ENCODE measurements around the gene PAOX.

Gene PAOX

GRCh38 chr10:133353988-133354605 lies 25.0 kb upstream of the PAOX start:
- POLR2A ChIA-PET: interaction anchor here (0.8 to 1.8 kb wide), 2 partner anchors 16 to 31 kb away, joined by 3 to 4 read pairs; no protein-coding TSS in a partner anchor
- no peak overlapping the region for H3K4me3 ChIP-seq (ENCODE audit: low read depth, low read length)
- no peak for TF ChIP-seq ZNF692 (tag by site-specific recombination; IDR thresholded peaks at IDR 0.05)
- no peak for TF ChIP-seq ZNF391 (tag by site-specific recombination; IDR thresholded peaks at IDR 0.05; ENCODE audit: borderline replicate concordance, low read depth)
- no peak for TF ChIP-seq ZNF426 (tag by site-specific recombination; IDR thresholded peaks at IDR 0.05)
- TF ChIP-seq ZNF488 (tag by site-specific recombination; IDR thresholded peaks at IDR 0.05): no peak
- no peak for TF ChIP-seq ZNF433 (tag by site-specific recombination; IDR thresholded peaks at IDR 0.05; ENCODE audit: low read depth)
- no peak for TF ChIP-seq ZBTB6 (tag by site-specific recombination; IDR thresholded peaks at IDR 0.05)
- no peak for TF ChIP-seq ZBTB11 (tag by site-specific recombination; conservative IDR thresholded peaks at IDR 0.05; ENCODE audit: low read depth)
- no peak overlapping the region for H3K27ac ChIP-seq (ENCODE audit: extremely low read depth, low read depth, low read length)
- H3K36me3 ChIP-seq (ENCODE audit: control insufficient read depth in 2 of 2, insufficient read depth in 1 of 2, low read length in 2 of 2): no peaks in the 10 kb centered on the region
- H3K4me1 ChIP-seq (ENCODE audit: control insufficient read depth, insufficient read depth, low read length): no peaks in the 10 kb centered on the region
- no peaks in the 10 kb centered on the region for H3K9me3 ChIP-seq (ENCODE audit: control insufficient read depth, insufficient read depth, low read depth, low read length)
- CTCF ChIA-PET: interaction anchor here (1.6 kb wide), 1 partner anchor 25 kb away, joined by 10 read pairs; no protein-coding TSS in a partner anchor

- Histone ChIP-seq H3K4me1 (ENCODE audit: control insufficient read depth, insufficient read depth, low read length) (peaks cover 4% of the 10 kb centered on the region; the same call in 1 of the 2 replicates), H3K4me3 (ENCODE audit: low read depth, low read length) (no peak overlapping the region), H3K9me3 (ENCODE audit: control insufficient read depth, insufficient read depth, low read depth, low read length) (no peaks in the 10 kb centered on the region), H3K36me3 (ENCODE audit: control insufficient read depth in 2 of 2, insufficient read depth in 1 of 2, low read length in 2 of 2) (no peaks in the 10 kb centered on the region), H3K27ac (ENCODE audit: extremely low read depth, low read depth, low read length) (no peak overlapping the region)
- ChIA-PET POLR2A (interaction anchor here (1.8 to 2.0 kb wide), 2 partner anchors 16 to 30 kb away, joined by 4 read pairs; no protein-coding TSS in a partner anchor), CTCF (no interaction called here)
- TF ChIP-seq SP2 (tag by site-specific recombination; IDR thresholded peaks at IDR 0.05): no peak
- TF ChIP-seq GLIS2 (tag by site-specific recombination; IDR thresholded peaks at IDR 0.05): peak; percentile 26; the same call in 1 of the 2 replicates
Observed at GRCh38 chr10:133354672-133355240, 24.3 kb upstream of the PAOX start.

- TF ChIP-seq ZBTB10 (tag by site-specific recombination; IDR thresholded peaks at IDR 0.05) (peak; percentile 8; the same call in 1 of the 2 replicates), ZNF658 (tag by site-specific recombination; IDR thresholded peaks at IDR 0.05) (no peak)
- H3K4me1 ChIP-seq (ENCODE audit: control insufficient read depth, insufficient read depth, low read length): peaks cover 4% of the 10 kb centered on the region; the same call in 1 of the 2 replicates
- no peaks in the 10 kb centered on the region for H3K36me3 ChIP-seq (ENCODE audit: control insufficient read depth in 2 of 2, insufficient read depth in 1 of 2, low read length in 2 of 2)
- H3K9me3 ChIP-seq (ENCODE audit: control insufficient read depth, insufficient read depth, low read depth, low read length): no peaks in the 10 kb centered on the region
- ChIA-PET CTCF (no interaction called here), POLR2A (interaction anchor here (1.8 to 2.0 kb wide), 2 partner anchors 15 to 31 kb away, joined by 4 read pairs; no protein-coding TSS in a partner anchor)
- no peak overlapping the region for H3K4me3 ChIP-seq (ENCODE audit: low read depth, low read length)
- no peak overlapping the region for H3K27ac ChIP-seq (ENCODE audit: extremely low read depth, low read depth, low read length)
Observed at GRCh38 chr10:133355266-133355665, 23.8 kb upstream of the PAOX start.

All from HEK293 (cell line).